K562 (cell line): ENCODE results near the gene PIM3.

Experiments
- CHCHD3 ChIP-seq: fragments of 250-450 bp; sonication (Bioruptor Pico); IDR thresholded peaks from 2 replicates; pipeline ENCODE4 v2.1.2; 2022; ENCODE audit warnings: mild to moderate bottlenecking
- FOSL1 ChIP-seq: fragments of 200-800 bp; sonication (Bioruptor generic); conservative IDR thresholded peaks from 2 replicates; pipeline ENCODE4 v1.6.1; 2016; ENCODE audit warnings: missing genetic modification characterization, missing compliant biosample characterization
- GABPA ChIP-seq: fragments of 200-800 bp; sonication (Bioruptor generic); conservative IDR thresholded peaks from 2 replicates; pipeline ENCODE4 v1.6.1; 2016; ENCODE audit warnings: low read depth, missing genetic modification characterization, missing compliant biosample characterization
- HDAC2 ChIP-seq: fragments of 450-650 bp; IDR thresholded peaks from 2 replicates; pipeline ENCODE4 v1.6.1; 2016; ENCODE audit warnings: mild to moderate bottlenecking
- NFE2 ChIP-seq: IDR thresholded peaks from 2 replicates; pipeline ENCODE4 v1.6.1; 2014; ENCODE audit warnings: antibody characterized with exemption, low read depth
- NR2C1 ChIP-seq, 2 experiments: fragments of 450-650 bp; IDR thresholded peaks; 2 replicates each; pipeline ENCODE4 v1.6.1; 2017; ENCODE audit warnings: mild to moderate bottlenecking in 2 of 2, antibody characterized with exemption in 1 of 2, inconsistent platforms in 1 of 2, missing compliant biosample characterization in 1 of 2, missing genetic modification characterization in 1 of 2
- PPARD ChIP-seq: fragments of 250-450 bp; sonication (Bioruptor Pico); IDR thresholded peaks from 2 replicates; pipeline ENCODE4 v1.8.0; 2022; ENCODE audit warnings: inconsistent platforms, mild to moderate bottlenecking, moderate library complexity
- SIX5 ChIP-seq, 2 experiments: IDR thresholded peaks; 2 replicates each; pipeline ENCODE4 v1.6.1; 2011; ENCODE audit warnings: low read length in 2 of 2, borderline replicate concordance in 1 of 2, low read depth in 1 of 2, mild to moderate bottlenecking in 1 of 2, moderate library complexity in 1 of 2; ENCODE audit not compliant: insufficient read depth in 1 of 2
- SMARCB1 ChIP-seq: IDR thresholded peaks from 2 replicates; pipeline ENCODE4 v1.6.1; 2011; ENCODE audit warnings: improper control_type of control experiment, low read depth; ENCODE audit not compliant: insufficient read length
- SRF ChIP-seq, 2 experiments: fragments of 250-450, 450-650 bp in 1 of 2; sonication (Bioruptor Pico) in 1 of 2; sonication (generic) in 1 of 2; formaldehyde crosslinking; IDR thresholded peaks; 2 replicates each; pipeline versions ENCODE4 v1.5.0 to v1.5.1; 2020 to 2022; ENCODE audit warnings: mild to moderate bottlenecking in 1 of 2, missing genetic modification reagents in 1 of 2
- TFE3 ChIP-seq: fragments of 450-650 bp; formaldehyde crosslinking; IDR thresholded peaks from 2 replicates; pipeline ENCODE4 v1.4.0; 2020; ENCODE audit warnings: mild to moderate bottlenecking, mixed read lengths
- ZFP1 ChIP-seq: fragments of 450-650 bp; formaldehyde crosslinking; IDR thresholded peaks from 2 replicates; pipeline ENCODE4 v1.4.0; 2020; ENCODE audit warnings: mild to moderate bottlenecking, mixed read lengths
- TF ChIP-seq, protein P1 (sequence below), 3 experiments: IDR thresholded peaks in 2 of 3; conservative IDR thresholded peaks in 1 of 3; 2 replicates each; pipeline ENCODE4 v1.5.1; 2011 to 2012; ENCODE audit warnings: low read length in 3 of 3, mild to moderate bottlenecking in 3 of 3, control low read depth in 2 of 3, improper control_type of control experiment in 1 of 3, inconsistent platforms in 1 of 3, low read depth in 1 of 3, mixed read lengths in 1 of 3, moderate library complexity in 1 of 3; ENCODE audit not compliant: insufficient read depth in 2 of 3

DNA sequence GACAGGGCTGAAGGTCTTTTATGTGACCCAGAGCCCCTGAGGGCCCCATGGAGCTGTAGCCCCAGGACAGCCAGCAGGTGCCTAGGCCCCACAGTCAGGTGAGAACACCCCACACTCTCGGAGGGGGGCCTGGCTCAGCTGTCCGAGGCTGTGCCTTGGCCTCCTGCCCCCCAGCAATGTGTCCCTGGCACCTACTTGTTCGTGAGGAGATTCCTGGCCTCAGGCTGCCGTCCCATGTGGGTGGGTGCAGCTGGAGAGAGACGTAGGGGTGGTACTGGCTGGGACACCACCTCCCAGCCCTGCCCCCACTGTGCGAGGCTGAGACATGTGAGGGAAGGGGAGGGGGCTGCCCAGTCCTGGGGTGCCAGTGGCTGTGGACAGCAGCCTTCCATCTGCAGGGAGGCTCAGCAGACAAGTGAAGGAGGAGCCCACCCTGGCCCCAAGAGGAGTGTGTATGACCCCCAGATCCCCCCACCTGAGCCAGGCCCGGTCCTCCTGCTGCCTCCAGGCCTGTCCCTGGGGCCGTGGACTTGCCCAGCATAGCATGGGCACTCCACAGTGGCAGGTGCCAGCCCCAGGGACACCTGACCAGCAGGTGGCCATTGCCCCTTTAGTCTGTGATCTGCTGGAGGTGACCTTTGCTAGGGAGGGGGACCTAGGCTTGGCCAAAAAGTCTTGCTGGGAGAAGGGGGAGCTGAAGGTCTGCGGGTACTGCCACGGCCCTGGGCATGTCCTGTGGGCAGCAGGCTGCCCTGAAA lies 35.0 kb downstream of the PIM3 start:
- TF ChIP-seq PPARD (CRISPR knock-in tag) (no peak), HDAC2 (no peak), GABPA (tag) (no peak), SIX5 (IDR thresholded peaks at IDR 0.05; ENCODE audit: borderline replicate concordance in 1 of 2, insufficient read depth in 1 of 2, low read depth in 1 of 2, low read length in 2 of 2) (no peak), ZFP1 (CRISPR knock-in tag) (no peak), TFE3 (CRISPR knock-in tag) (no peak), FOSL1 (no peak), SMARCB1 (no peak), NFE2 (no peak), CHCHD3 (CRISPR knock-in tag) (no peak), NR2C1 (IDR thresholded peaks at IDR 0.05) (no peak), NR2C1 (tag; IDR thresholded peaks at IDR 0.05) (no peak), SRF (CRISPR knock-in tag; IDR thresholded peaks at IDR 0.05) (no peak)
- TF ChIP-seq, protein P1, sequence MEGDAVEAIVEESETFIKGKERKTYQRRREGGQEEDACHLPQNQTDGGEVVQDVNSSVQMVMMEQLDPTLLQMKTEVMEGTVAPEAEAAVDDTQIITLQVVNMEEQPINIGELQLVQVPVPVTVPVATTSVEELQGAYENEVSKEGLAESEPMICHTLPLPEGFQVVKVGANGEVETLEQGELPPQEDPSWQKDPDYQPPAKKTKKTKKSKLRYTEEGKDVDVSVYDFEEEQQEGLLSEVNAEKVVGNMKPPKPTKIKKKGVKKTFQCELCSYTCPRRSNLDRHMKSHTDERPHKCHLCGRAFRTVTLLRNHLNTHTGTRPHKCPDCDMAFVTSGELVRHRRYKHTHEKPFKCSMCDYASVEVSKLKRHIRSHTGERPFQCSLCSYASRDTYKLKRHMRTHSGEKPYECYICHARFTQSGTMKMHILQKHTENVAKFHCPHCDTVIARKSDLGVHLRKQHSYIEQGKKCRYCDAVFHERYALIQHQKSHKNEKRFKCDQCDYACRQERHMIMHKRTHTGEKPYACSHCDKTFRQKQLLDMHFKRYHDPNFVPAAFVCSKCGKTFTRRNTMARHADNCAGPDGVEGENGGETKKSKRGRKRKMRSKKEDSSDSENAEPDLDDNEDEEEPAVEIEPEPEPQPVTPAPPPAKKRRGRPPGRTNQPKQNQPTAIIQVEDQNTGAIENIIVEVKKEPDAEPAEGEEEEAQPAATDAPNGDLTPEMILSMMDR (IDR thresholded peaks at IDR 0.05 in 2 of 3, conservative IDR thresholded peaks at IDR 0.05 in 1 of 3; ENCODE audit: insufficient read depth in 2 of 3, low read depth in 1 of 3, low read length in 3 of 3), result no peak
